COR-L47 (cell line): Measurements from ENCODE around the gene ATP6V1C2.
"Not testable (repeated sequence)": the region's sequence is repeated elsewhere in the genome, so short reads cannot be mapped to it uniquely, and the experiment has no call there.

Source experiments
- DNase-seq: peaks from one replicate; lab custom pipeline; 2025; lab: John Stamatoyannopoulos, UW

ATP6V1C2 gene

GRCh38 chr2:10768063-10768507 lies 46.7 kb downstream of the ATP6V1C2 start:
- no peak for DNase-seq

GRCh38 chr2:10770956-10771750 lies 49.7 kb downstream of the ATP6V1C2 start:
- DNase-seq = no peak

- DNase-seq = no peak
Measured at GRCh38 chr2:10771786-10772185, 50.4 kb downstream of the ATP6V1C2 start.

GRCh38 chr2:10772201-10772867 lies 50.9 kb downstream of the ATP6V1C2 start:
- no peak for DNase-seq

GRCh38 chr2:10772868-10773215 lies 51.4 kb downstream of the ATP6V1C2 start:
- no peak for DNase-seq

- no peak for DNase-seq
Measured at GRCh38 chr2:10773821-10774341, 52.5 kb downstream of the ATP6V1C2 start.

GRCh38 chr2:10774394-10774793 lies 53.0 kb downstream of the ATP6V1C2 start:
- DNase-seq = no peak

- DNase-seq = no peak
Measured at GRCh38 chr2:10775021-10775780, 53.8 kb downstream of the ATP6V1C2 start.

GRCh38 chr2:10775831-10776230 lies 54.4 kb downstream of the ATP6V1C2 start:
- DNase-seq = no peak

- DNase-seq = no peak
Measured at GRCh38 chr2:10776231-10776977, 55.0 kb downstream of the ATP6V1C2 start.

- DNase-seq = no peak
Measured at GRCh38 chr2:10777111-10777841, 55.8 kb downstream of the ATP6V1C2 start.

- DNase-seq = no peak
Measured at GRCh38 chr2:10777842-10778723, 56.7 kb downstream of the ATP6V1C2 start.

GRCh38 chr2:10778724-10779115 lies 57.3 kb downstream of the ATP6V1C2 start:
- DNase-seq = no peak

- DNase-seq = no peak
Measured at GRCh38 chr2:10779776-10780490, 58.5 kb downstream of the ATP6V1C2 start.

GRCh38 chr2:10780491-10780820 lies 59.0 kb downstream of the ATP6V1C2 start:
- DNase-seq = no peak

- DNase-seq = not testable (repeated sequence)
Measured at GRCh38 chr2:10780821-10781220, 59.4 kb downstream of the ATP6V1C2 start.

GRCh38 chr2:10781746-10782145 lies 60.3 kb downstream of the ATP6V1C2 start:
- no peak for DNase-seq

GRCh38 chr2:10783421-10783820 lies 62.0 kb downstream of the ATP6V1C2 start:
- DNase-seq = no peak

GRCh38 chr2:10784719-10785118 lies 63.3 kb downstream of the ATP6V1C2 start:
- DNase-seq = no peak

GRCh38 chr2:10785260-10785659 lies 63.8 kb downstream of the ATP6V1C2 start:
- no peak for DNase-seq
